Stimulated activated naive CD8-positive, alpha-beta T cell treated with anti-CD3 and anti-CD28 coated beads, Interleukin-15, Interleukin-2, amounts not matched to agents 100 ng/mL and 50 ng/mL, for 24 hours (primary cell): ENCODE data around the gene DCTN1.

Experiments
- H3K27ac Mint-ChIP-seq: one replicate; pipeline ENCODE4 v1.8.0; 2021; ENCODE audit warnings: mild to moderate bottlenecking, mixed read lengths
- H3K27me3 Mint-ChIP-seq: one replicate; pipeline ENCODE4 v1.8.0; 2021; ENCODE audit warnings: mixed read lengths
- H3K36me3 Mint-ChIP-seq: one replicate; pipeline ENCODE4 v1.8.0; 2021; ENCODE audit warnings: low read depth, mixed read lengths
- H3K4me1 Mint-ChIP-seq: one replicate; pipeline ENCODE4 v1.8.0; 2021; ENCODE audit warnings: low read depth, mixed read lengths
- H3K4me3 Mint-ChIP-seq: one replicate; pipeline ENCODE4 v1.8.0; 2021; ENCODE audit warnings: mild to moderate bottlenecking, mixed read lengths
- H3K9me3 Mint-ChIP-seq: one replicate; pipeline ENCODE4 v1.8.0; 2021; ENCODE audit warnings: mixed read lengths

Gene DCTN1

DNA sequence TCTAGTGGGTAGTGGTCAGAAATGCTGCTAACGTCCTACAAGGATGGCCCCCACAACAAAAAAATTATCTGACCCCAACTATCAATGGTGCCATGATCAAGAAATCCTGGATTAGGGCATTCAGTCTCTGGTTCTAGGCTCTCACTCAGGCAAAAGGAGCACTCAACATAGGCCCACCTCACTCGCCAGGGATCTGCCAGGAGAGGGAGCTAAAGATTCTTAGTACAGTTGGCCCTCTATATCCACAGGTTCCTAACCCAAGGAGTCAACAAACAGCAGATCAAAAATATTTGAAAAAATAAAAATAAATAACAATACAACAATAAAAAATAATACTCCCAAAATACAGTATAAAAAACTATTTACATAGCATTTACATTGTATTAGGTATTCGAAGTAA, 46.9 kb downstream of the DCTN1 start:
- no peaks in the 10 kb centered on the region for H3K27me3 Mint-ChIP-seq
- H3K4me3 Mint-ChIP-seq = no peak overlapping the region
- H3K27ac Mint-ChIP-seq = no peak overlapping the region
- H3K36me3 Mint-ChIP-seq = no peaks in the 10 kb centered on the region
- H3K9me3 Mint-ChIP-seq = no peaks in the 10 kb centered on the region
- no peaks in the 10 kb centered on the region for H3K4me1 Mint-ChIP-seq

DNA sequence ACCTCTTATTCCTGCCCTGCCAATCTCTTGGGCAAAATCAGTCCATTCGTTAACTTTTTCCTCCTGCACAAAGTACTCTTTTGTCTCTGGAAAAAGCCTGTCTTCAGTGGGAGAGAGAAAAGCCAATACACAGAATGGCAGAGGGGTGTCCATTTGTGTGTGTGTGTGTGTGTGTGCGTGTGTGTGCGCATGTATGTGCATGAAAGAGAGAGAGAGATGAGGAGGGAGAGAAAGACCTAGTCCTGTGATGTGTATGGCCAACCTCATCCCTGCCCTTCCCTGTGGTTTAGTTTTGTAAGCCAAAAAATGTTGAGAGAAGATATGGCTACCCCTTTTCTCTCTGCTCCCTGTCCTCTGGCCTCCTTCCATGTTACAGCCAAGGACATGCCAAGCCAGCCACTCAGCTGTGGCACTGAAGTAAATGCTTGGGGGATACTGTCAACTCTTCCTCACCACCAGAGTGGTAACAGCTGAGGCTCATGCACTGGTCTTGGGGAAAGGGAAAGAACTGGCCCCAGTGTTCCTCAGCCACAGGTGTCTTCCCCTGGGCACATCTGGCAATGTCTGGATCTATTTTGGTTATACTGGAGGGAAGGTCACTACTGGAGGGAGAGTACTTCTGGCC, 47.4 kb downstream of the DCTN1 start:
- Mint-ChIP-seq H3K27me3 (no peaks in the 10 kb centered on the region), H3K9me3 (no peaks in the 10 kb centered on the region), H3K36me3 (no peaks in the 10 kb centered on the region), H3K27ac (no peak overlapping the region), H3K4me3 (no peak overlapping the region), H3K4me1 (no peaks in the 10 kb centered on the region)

DNA sequence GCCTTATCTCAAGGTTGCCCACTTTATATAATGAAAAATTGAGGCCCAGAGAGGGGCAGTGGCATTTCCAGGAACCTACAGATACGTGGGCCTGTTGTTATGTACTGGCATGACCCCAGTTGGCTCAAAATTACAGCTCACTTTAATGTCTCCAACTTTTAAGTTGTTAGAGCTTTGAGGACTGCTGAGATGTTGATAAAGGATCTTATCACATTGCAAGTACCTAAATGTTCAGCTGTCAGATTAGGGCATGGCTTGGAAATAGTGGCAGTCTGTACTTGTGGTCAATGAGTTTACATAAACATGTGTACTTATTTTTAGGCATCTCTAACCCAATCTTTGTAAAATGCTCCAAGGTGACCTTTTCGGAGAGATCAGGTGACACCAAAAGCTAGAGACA, 51.5 kb downstream of the DCTN1 start:
- Mint-ChIP-seq H3K4me3 (no peak overlapping the region), H3K27ac (no peak overlapping the region), H3K9me3 (no peaks in the 10 kb centered on the region)

DNA sequence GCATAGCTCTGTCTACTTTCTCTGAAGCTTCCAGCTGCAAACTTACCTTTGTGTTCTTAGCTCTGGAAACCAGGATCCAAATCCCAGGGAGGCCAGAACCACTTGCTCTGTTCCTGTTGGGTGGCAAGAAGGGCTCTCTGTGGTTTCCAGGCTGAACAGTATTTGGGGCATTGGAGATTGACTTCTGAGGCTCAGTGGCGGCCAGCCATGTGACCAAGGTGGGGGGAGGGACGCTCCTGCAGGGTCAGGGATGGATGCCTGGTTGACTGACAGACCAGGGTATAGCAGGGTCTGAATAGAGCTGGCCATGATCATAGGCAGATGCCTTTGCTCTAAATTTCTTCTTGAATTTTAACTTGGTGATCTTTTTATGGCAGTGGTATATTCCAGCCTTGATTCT, 52.0 kb downstream of the DCTN1 start:
- no peaks in the 10 kb centered on the region for H3K4me1 Mint-ChIP-seq
- no peaks in the 10 kb centered on the region for H3K36me3 Mint-ChIP-seq
- no peaks in the 10 kb centered on the region for H3K27me3 Mint-ChIP-seq
- H3K9me3 Mint-ChIP-seq = no peaks in the 10 kb centered on the region
- H3K4me3 Mint-ChIP-seq = no peak overlapping the region
- no peak overlapping the region for H3K27ac Mint-ChIP-seq

More for the DNA sequence above, 51.5 kb downstream of the DCTN1 start:
- no peaks in the 10 kb centered on the region for H3K4me1 Mint-ChIP-seq
- H3K27me3 Mint-ChIP-seq = no peaks in the 10 kb centered on the region
- H3K36me3 Mint-ChIP-seq = no peaks in the 10 kb centered on the region

DNA sequence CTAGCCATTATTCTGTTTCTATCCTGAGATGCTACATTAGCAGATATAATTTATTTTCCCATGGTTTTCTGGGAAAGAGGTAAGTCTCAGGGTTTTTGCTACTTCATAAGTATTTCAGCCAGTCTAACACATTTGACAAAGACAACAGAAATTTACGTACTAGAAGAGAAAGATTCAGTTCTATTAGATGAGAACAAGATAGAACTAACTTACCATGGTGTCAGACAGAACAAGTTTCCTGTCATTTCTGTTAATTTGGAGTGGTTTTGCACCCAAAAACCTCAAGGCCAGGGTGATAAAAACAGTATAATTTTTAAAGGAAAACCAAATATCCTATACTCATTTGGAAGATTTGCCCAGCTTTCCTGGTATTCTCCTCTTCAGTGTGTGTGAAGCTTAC, 52.5 kb downstream of the DCTN1 start:
- Mint-ChIP-seq H3K27ac (no peak overlapping the region), H3K4me3 (no peak overlapping the region), H3K27me3 (no peaks in the 10 kb centered on the region), H3K36me3 (no peaks in the 10 kb centered on the region), H3K9me3 (no peaks in the 10 kb centered on the region), H3K4me1 (no peaks in the 10 kb centered on the region)

DNA sequence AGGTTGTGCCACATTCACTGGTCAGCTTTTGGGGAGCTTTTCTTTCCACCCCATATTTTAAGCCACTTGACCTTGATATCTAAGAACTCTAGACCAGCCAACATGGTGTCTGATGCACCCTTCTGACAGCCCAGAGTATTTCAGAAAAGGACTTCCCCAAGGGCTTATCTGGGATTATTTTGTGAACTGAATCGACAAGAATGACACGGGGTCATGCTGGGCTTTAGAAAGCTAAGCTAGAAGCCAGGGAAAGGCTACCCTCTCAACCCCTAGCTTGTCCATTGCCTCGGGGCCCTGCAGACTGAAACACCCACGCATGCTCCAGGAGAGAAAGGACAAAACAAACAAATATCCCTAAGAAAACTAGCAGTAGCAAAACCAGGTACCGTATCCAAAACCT, 52.9 kb downstream of the DCTN1 start:
- no peak overlapping the region for H3K27ac Mint-ChIP-seq
- no peaks in the 10 kb centered on the region for H3K4me1 Mint-ChIP-seq
- no peaks in the 10 kb centered on the region for H3K27me3 Mint-ChIP-seq
- no peak overlapping the region for H3K4me3 Mint-ChIP-seq
- no peaks in the 10 kb centered on the region for H3K36me3 Mint-ChIP-seq
- no peaks in the 10 kb centered on the region for H3K9me3 Mint-ChIP-seq

DNA sequence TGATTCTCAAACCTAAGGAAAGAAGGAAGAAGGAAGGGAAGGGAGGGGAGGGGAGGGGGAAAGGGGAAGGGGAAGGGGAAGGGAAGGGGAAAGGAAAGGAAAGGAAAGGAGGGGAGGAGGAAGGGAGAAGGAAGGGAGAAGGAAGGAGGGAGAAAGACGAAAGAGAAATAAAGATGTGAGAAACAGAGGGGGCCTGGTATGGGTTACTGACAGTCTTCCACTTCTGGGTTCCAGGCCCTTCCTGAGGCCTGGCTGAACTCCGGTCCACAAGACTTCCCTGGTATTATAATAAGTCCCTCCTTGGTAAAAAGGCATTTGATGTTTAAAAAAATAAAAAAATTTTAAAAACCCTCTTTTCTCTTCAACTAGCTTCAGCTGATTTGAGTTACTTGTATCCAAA, 54.3 kb downstream of the DCTN1 start:
- no peak overlapping the region for H3K4me3 Mint-ChIP-seq
- H3K27me3 Mint-ChIP-seq = no peaks in the 10 kb centered on the region
- H3K36me3 Mint-ChIP-seq = no peaks in the 10 kb centered on the region
- H3K4me1 Mint-ChIP-seq = no peaks in the 10 kb centered on the region
- H3K27ac Mint-ChIP-seq = no peak overlapping the region
- H3K9me3 Mint-ChIP-seq = no peaks in the 10 kb centered on the region

DNA sequence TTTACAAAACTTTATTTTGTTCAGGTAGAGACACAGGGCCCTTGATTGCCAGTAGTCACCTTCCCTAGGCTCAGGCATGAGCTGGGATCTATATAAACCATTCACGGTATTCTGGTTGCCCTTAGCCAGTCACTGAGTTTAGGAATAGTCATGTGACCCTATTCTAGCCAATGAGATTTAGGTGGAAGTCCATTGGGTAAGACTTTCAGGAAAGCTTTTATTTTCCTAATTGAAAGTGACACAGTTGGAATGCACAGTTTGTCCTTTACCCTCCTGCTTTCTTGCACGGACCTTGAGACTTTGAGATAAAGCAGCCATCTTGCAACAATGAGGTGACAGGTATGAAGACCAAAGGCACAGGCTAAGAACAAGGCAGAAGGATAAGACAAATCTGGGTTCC, 58.4 kb downstream of the DCTN1 start:
- Mint-ChIP-seq H3K4me3 (no peak overlapping the region), H3K36me3 (no peaks in the 10 kb centered on the region), H3K4me1 (no peaks in the 10 kb centered on the region), H3K27me3 (no peaks in the 10 kb centered on the region), H3K9me3 (no peaks in the 10 kb centered on the region), H3K27ac (no peak overlapping the region)

DNA sequence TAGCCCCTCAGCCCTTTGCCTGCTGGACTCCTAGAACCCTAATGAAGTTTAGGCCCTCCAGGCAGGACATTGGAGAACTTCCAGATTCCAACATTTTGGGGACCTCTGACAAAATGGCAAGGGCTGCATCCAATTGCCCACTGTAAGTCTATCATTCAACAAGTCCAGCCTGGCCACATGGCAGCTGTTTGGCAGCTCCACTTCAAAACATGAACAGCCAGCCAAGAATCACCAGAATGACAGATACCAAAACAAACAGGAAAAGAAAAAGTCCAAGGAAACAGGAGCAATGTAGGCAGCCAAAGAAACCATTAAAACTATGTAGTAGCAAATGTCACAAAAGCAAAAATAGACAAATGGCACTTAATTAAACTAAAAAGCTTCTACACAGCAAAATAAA, 62.4 kb downstream of the DCTN1 start:
- Mint-ChIP-seq H3K36me3 (no peaks in the 10 kb centered on the region), H3K4me1 (no peaks in the 10 kb centered on the region), H3K27ac (no peak overlapping the region), H3K9me3 (no peaks in the 10 kb centered on the region), H3K27me3 (no peaks in the 10 kb centered on the region), H3K4me3 (no peak overlapping the region)

DNA sequence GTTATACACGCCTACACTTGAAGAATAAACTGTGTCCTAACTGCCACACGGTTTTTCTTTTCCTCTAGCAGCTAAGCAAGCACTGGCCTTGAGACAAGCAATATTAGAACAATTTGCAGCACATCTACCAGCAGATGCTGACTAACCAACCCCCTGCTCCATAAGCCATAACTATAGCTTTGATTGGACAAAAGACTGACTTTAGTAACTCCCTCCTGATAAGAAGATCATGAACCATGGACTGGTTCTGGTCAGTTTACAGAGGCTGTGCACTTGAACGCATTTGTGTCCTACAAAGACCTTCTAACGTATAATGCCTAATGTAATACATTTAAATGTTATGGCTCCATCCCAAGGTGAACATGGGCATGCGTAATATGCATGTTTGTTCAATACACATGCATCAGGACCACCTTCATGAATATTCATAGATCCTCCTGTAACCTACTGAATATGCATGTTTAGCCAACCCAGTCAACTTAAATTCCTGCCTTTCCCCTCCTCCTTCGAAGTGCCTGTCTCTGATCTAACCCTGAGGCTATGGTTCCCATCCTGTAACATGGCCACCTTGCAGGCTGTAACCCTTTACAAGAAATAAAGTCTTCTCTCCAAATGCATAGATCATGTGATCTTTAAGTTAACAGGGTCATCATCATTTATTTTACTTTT, 63.4 kb downstream of the DCTN1 start:
- Mint-ChIP-seq H3K27me3 (no peaks in the 10 kb centered on the region), H3K36me3 (peaks cover 4% of the 10 kb centered on the region), H3K4me1 (no peaks in the 10 kb centered on the region), H3K9me3 (no peaks in the 10 kb centered on the region), H3K4me3 (no peak overlapping the region), H3K27ac (no peak overlapping the region)

DNA sequence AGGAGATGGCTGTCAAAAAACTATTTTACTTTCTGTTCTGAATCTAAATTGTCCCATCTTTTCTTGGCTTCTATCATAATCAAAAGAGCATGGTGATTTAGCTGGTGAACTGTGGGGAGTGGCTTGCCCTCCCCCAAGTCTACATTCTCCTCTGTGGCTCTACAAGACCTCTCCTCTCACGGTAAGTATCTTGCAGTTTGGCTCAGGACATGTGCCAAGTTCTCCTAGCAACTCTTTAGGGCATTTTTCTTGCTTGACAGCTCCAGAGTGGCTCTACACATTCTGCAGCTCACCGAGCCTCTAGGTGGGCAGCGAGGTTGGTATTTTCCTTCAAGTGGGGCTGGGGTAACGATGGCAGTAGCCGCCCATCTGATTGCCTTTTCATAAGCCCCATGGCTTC, 66.0 kb downstream of the DCTN1 start:
- no peaks in the 10 kb centered on the region for H3K4me1 Mint-ChIP-seq
- H3K4me3 Mint-ChIP-seq = no peak overlapping the region
- peaks cover 14% of the 10 kb centered on the region for H3K36me3 Mint-ChIP-seq
- H3K27me3 Mint-ChIP-seq = no peaks in the 10 kb centered on the region
- no peak overlapping the region for H3K27ac Mint-ChIP-seq
- no peaks in the 10 kb centered on the region for H3K9me3 Mint-ChIP-seq

DNA sequence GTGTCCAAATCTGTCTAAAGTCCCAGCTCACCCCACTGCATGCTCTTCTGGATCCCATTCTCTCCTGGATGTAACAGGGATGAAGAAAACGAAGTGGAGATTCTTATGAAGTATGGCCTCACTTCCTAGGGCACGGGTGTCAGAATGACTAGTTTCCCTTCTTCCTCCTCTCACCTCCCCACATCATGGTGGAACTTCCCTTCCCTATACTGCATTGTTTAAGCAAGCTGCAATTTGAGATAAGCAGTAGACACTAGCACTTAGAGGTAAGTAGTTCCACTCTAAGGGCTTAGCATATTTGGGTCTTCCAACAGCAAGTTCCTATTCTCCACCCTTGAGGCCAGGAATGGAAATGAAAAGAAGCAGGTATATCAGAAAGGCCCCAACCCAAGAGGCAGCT, 66.6 kb downstream of the DCTN1 start:
- no peaks in the 10 kb centered on the region for H3K9me3 Mint-ChIP-seq
- no peak overlapping the region for H3K4me3 Mint-ChIP-seq
- peaks cover 14% of the 10 kb centered on the region for H3K36me3 Mint-ChIP-seq
- no peaks in the 10 kb centered on the region for H3K27me3 Mint-ChIP-seq
- H3K27ac Mint-ChIP-seq = no peak overlapping the region
- H3K4me1 Mint-ChIP-seq = no peaks in the 10 kb centered on the region

DNA sequence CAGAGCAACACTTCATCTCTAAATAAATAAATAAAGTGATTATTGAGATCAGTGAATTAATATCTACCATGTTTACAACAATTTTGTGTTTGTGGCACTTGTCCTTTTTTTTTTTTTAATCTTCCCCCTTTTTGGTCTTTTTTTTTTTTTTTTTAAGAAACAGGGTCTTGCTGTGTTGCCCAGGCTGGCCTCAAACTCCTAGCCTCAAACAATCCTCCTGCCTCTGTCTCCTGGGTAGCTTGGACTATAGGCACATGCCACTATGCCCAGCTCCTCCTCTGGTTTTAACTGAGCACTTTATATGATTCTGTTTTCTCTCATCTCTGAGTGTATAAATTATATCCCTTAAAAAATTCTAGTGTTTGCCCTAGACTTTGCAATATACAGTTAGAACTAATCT, 67.2 kb downstream of the DCTN1 start:
- Mint-ChIP-seq H3K27ac (no peak overlapping the region), H3K4me3 (no peak overlapping the region), H3K4me1 (no peaks in the 10 kb centered on the region), H3K27me3 (no peaks in the 10 kb centered on the region), H3K9me3 (no peaks in the 10 kb centered on the region), H3K36me3 (peaks cover 14% of the 10 kb centered on the region)
